H1 (cell line): ENCODE data around the gene CEP72. TPM values are rescaled to one million over a fixed set of nuclear protein-coding genes. Genes with fewer than 3 reads are reported as not detected.
A peak's percentile ranks its signal among the peaks of the same experiment; 100 is the strongest.

Source experiments
- CTCF ChIA-PET: fragments of 300-600 bp; sonication (Branson Sonifier 250); formaldehyde crosslinking; loops from one replicate; lab custom pipeline; 2021; ENCODE audit not compliant: partially characterized antibody; lab: Charles Lee
- POLR2A ChIA-PET: fragments of 300-600 bp; sonication (Branson Sonifier 250); formaldehyde crosslinking; loops from one replicate; lab custom pipeline; 2021; ENCODE audit warnings: inconsistent platforms; ENCODE audit not compliant: partially characterized antibody; lab: Charles Lee
- DNase-seq, 2 experiments: peaks; one replicate each; pipeline versions ENCODE4 v3.0.0 to v3.0.0-alpha.2; 2010 to 2022; ENCODE audit warnings: low spot score in 2 of 2, low read depth in 1 of 2, mixed read lengths in 1 of 2
- FAIRE-seq: peaks from 2 replicates; lab custom pipeline; 2011; peaks lifted over from hg19 to GRCh38; lab: Jason Lieb, UNC
- H2AFZ ChIP-seq: 2 replicates; pipeline ENCODE4 v1.8.1; 2012; ENCODE audit warnings: low read length, inconsistent platforms
- H2AK5ac ChIP-seq: 2 replicates; pipeline ENCODE4 v1.6.1; 2013; ENCODE audit warnings: low read depth, low read length
- H2BK120ac ChIP-seq: replicated peaks from 2 replicates; pipeline ENCODE3; 2013; ENCODE audit warnings: low read depth, low read length, inconsistent platforms
- H2BK12ac ChIP-seq: 2 replicates; pipeline ENCODE4 v1.6.1; 2013; ENCODE audit warnings: low read depth, low read length
- H2BK15ac ChIP-seq: 2 replicates; pipeline ENCODE4 v1.6.1; 2013; ENCODE audit warnings: low read length
- H2BK20ac ChIP-seq: 2 replicates; pipeline ENCODE4 v1.6.1; 2013; ENCODE audit warnings: low read length
- H2BK5ac ChIP-seq: 2 replicates; pipeline ENCODE4 v1.6.1; 2013; ENCODE audit warnings: low read depth, low read length
- H3K14ac ChIP-seq: 2 replicates; pipeline ENCODE4 v1.6.1; 2013; ENCODE audit warnings: inconsistent platforms; ENCODE audit not compliant: insufficient read length
- H3K18ac ChIP-seq: 2 replicates; pipeline ENCODE4 v1.6.1; 2013; ENCODE audit warnings: low read length; ENCODE audit errors: extremely low read depth
- H3K23ac ChIP-seq: 2 replicates; pipeline ENCODE4 v1.6.1; 2013; ENCODE audit warnings: inconsistent platforms; ENCODE audit not compliant: insufficient read length
- H3K23me2 ChIP-seq: 2 replicates; pipeline ENCODE4 v1.6.1; 2013; ENCODE audit warnings: low read depth, low read length
- H3K27ac ChIP-seq: 2 replicates; pipeline ENCODE4 v1.6.1; 2011; ENCODE audit warnings: low read depth, low read length, inconsistent platforms
- H3K27me3 ChIP-seq, 4 experiments: replicated peaks in 1 of 4; 1 replicate in 1 of 4; 2 replicates in 3 of 4; pipeline versions ENCODE4 v1.6.1 to v1.8.1; 2011 to 2013; ENCODE audit warnings: low read length in 3 of 4, mild to moderate bottlenecking in 3 of 4, inconsistent platforms in 2 of 4, mixed read lengths in 2 of 4, moderate library complexity in 1 of 4; ENCODE audit not compliant: control insufficient read depth in 3 of 4, insufficient read depth in 3 of 4; ENCODE audit errors: extremely low read depth in 1 of 4
- H3K36me3 ChIP-seq, 4 experiments: 2 replicates each; pipeline versions ENCODE4 v1.6.1 to v1.8.1; 2011 to 2013; ENCODE audit warnings: mild to moderate bottlenecking in 4 of 4, low read length in 3 of 4, moderate library complexity in 2 of 4, control low read depth in 1 of 4, inconsistent platforms in 1 of 4; ENCODE audit not compliant: insufficient read depth in 4 of 4, control insufficient read depth in 2 of 4
- H3K4ac ChIP-seq: replicated peaks from 2 replicates; pipeline ENCODE3; 2013; ENCODE audit warnings: low read length, low read depth, mixed read lengths, inconsistent platforms; ENCODE audit not compliant: insufficient read length
- H3K4me1 ChIP-seq, 4 experiments: replicated peaks in 1 of 4; 1 replicate in 1 of 4; 2 replicates in 3 of 4; pipeline versions ENCODE4 v1.6.1 to v1.8.1; 2011 to 2013; ENCODE audit warnings: low read length in 3 of 4, inconsistent platforms in 2 of 4, mixed read lengths in 1 of 4; ENCODE audit not compliant: insufficient read depth in 4 of 4, control insufficient read depth in 3 of 4
- H3K4me2 ChIP-seq, 2 experiments: 2 replicates each; pipeline versions ENCODE4 v1.6.1 to v1.8.1; 2011 to 2013; ENCODE audit warnings: low read depth in 2 of 2, low read length in 2 of 2, control low read depth in 1 of 2, inconsistent platforms in 1 of 2, mild to moderate bottlenecking in 1 of 2; ENCODE audit not compliant: insufficient read depth in 1 of 2
- H3K4me3 ChIP-seq, 4 experiments: fragments of 200-600, 300-600 bp in 1 of 4; sonication (generic), shearing (Covaris generic), sonication (Bioruptor Twin) in 1 of 4; 2 replicates each; pipeline versions ENCODE4 v1.5.1 to v1.8.1; 2011 to 2016; ENCODE audit warnings: low read length in 4 of 4, low read depth in 3 of 4, control low read depth in 2 of 4, inconsistent platforms in 2 of 4, mild to moderate bottlenecking in 2 of 4, mixed read lengths in 1 of 4, moderate library complexity in 1 of 4; ENCODE audit not compliant: insufficient read depth in 2 of 4; ENCODE audit errors: extremely low read depth in 1 of 4
- H3K56ac ChIP-seq: replicated peaks from 2 replicates; pipeline ENCODE3; 2013; ENCODE audit warnings: low read depth, mild to moderate bottlenecking, mixed read lengths, low read length, inconsistent platforms; ENCODE audit not compliant: insufficient read length
- H3K79me1 ChIP-seq: 2 replicates; pipeline ENCODE4 v1.6.1; 2013; ENCODE audit warnings: low read depth, low read length, control low read depth
- H3K79me2 ChIP-seq, 2 experiments: 2 replicates each; pipeline versions ENCODE4 v1.6.1 to v1.8.1; 2012 to 2013; ENCODE audit warnings: low read length in 2 of 2, mild to moderate bottlenecking in 2 of 2, inconsistent platforms in 1 of 2; ENCODE audit not compliant: insufficient read depth in 2 of 2, control insufficient read depth in 1 of 2
- H3K9ac ChIP-seq, 4 experiments: replicated peaks in 1 of 4; 1 replicate in 1 of 4; 2 replicates in 3 of 4; pipeline versions ENCODE4 v1.6.1 to v1.8.1; 2011 to 2013; ENCODE audit warnings: low read depth in 3 of 4, low read length in 3 of 4, control low read depth in 2 of 4, mild to moderate bottlenecking in 2 of 4, moderate library complexity in 2 of 4, inconsistent platforms in 1 of 4; ENCODE audit errors: extremely low read depth in 1 of 4
- H3K9me3 ChIP-seq, 2 experiments: 2 replicates each; pipeline versions ENCODE4 v1.6.1 to v1.8.1; 2012 to 2013; ENCODE audit warnings: mild to moderate bottlenecking in 2 of 2, moderate library complexity in 2 of 2, control low read depth in 1 of 2, inconsistent platforms in 1 of 2, low read depth in 1 of 2, low read length in 1 of 2, mixed read lengths in 1 of 2; ENCODE audit not compliant: insufficient read depth in 2 of 2
- H4K20me1 ChIP-seq, 2 experiments: replicated peaks in 1 of 2; 2 replicates each; pipeline versions ENCODE3 to v1.8.1; 2011 to 2013; ENCODE audit warnings: inconsistent platforms in 2 of 2, low read length in 2 of 2, mild to moderate bottlenecking in 1 of 2; ENCODE audit not compliant: insufficient read depth in 2 of 2, control insufficient read depth in 1 of 2
- H4K5ac ChIP-seq: 2 replicates; pipeline ENCODE4 v1.6.1; 2013; ENCODE audit warnings: low read length, low read depth, mixed read lengths, inconsistent platforms; ENCODE audit not compliant: insufficient read length
- H4K8ac ChIP-seq: 2 replicates; pipeline ENCODE4 v1.8.0; 2013; ENCODE audit warnings: mild to moderate bottlenecking, moderate library complexity, low read length, inconsistent platforms; ENCODE audit not compliant: insufficient read depth; ENCODE audit errors: extremely low read depth
- H4K91ac ChIP-seq: replicated peaks from 2 replicates; pipeline ENCODE3; 2013; ENCODE audit warnings: low read length, mixed read lengths, inconsistent platforms; ENCODE audit not compliant: insufficient read length
- EZH2 ChIP-seq: fragments of 200-600 bp; sonication (generic); IDR thresholded peaks from 2 replicates; pipeline ENCODE4 v1.7.1; 2012; ENCODE audit warnings: low read depth, mild to moderate bottlenecking, moderate library complexity, low read length, inconsistent platforms; ENCODE audit not compliant: severe bottlenecking
- KDM4A ChIP-seq: IDR thresholded peaks from one replicate; pipeline ENCODE4 v1.7.1; 2012; ENCODE audit warnings: low read depth, mild to moderate bottlenecking, moderate library complexity, low read length, inconsistent platforms; ENCODE audit not compliant: severe bottlenecking
- RNF2 ChIP-seq: fragments of 200-900, 300-1000 bp; sonication (generic); IDR thresholded peaks from 2 replicates; pipeline ENCODE4 v1.7.1; 2016; ENCODE audit warnings: borderline replicate concordance, low read depth, mild to moderate bottlenecking, antibody characterized with exemption, low read length; ENCODE audit not compliant: poor library complexity, severe bottlenecking; ENCODE audit errors: missing control alignments
- SP2 ChIP-seq: IDR thresholded peaks from 2 replicates; pipeline ENCODE4 v1.6.1; 2012; ENCODE audit warnings: mild to moderate bottlenecking, low read length, inconsistent platforms
- TBP ChIP-seq: IDR thresholded peaks from 2 replicates; pipeline ENCODE4 v1.6.1; 2011; ENCODE audit warnings: low read depth, low read length, improper control_type of control experiment
- TEAD4 ChIP-seq: IDR thresholded peaks from 2 replicates; pipeline ENCODE4 v1.6.1; 2012; ENCODE audit warnings: low read depth, low read length, inconsistent platforms, mixed read lengths
- WGBS, 2 experiments: shearing (Covaris generic) in 1 of 2; methylation state at CpG; one replicate each; pipeline versions ENCODE4 v1.1.6 to v1.1.7; 2013 to 2015; ENCODE audit warnings: low lambda C conversion rate in 2 of 2, mixed read lengths in 2 of 2, inconsistent platforms in 1 of 2, low coverage in 1 of 2, missing lambda C conversion rate in 1 of 2; ENCODE audit not compliant: insufficient replicate concordance in 2 of 2, insufficient coverage in 1 of 2, insufficient read length in 1 of 2; ENCODE audit errors: extremely low coverage in 1 of 2, missing lambda C conversion rate in 1 of 2; 5-methylcytosine and 5-hydroxymethylcytosine counted together
- polyA plus RNA-seq, 7 experiments: library from polyadenylated mRNA; depleted of rRNA in 3 of 7; stranded (reverse) in 5 of 7; unstranded in 2 of 7; fragments of >200 nt in 5 of 7; fragments of 200-250 nt in 2 of 7; gene quantifications; 1 replicate in 5 of 7; 2 replicates in 1 of 7; 4 replicates in 1 of 7; pipeline versions ENCODE4 v1.2.1 to v1.2.3, GENCODE V29; 2011 to 2013; ENCODE audit warnings: missing spikeins in 2 of 7, mixed read lengths in 2 of 7
- total RNA-seq: library from RNA; stranded (reverse); fragmentation: NEBNext Ultra II Directional; extraction: Animal tissue kit (Norgen Biotek cat#: 25700); gene quantifications from 2 replicates; pipeline ENCODE4 v1.2.1, GENCODE V29; 2021
- TF ChIP-seq, protein P1 (sequence below): IDR thresholded peaks from 2 replicates; pipeline ENCODE4 v1.6.1; 2012; ENCODE audit warnings: low read length, inconsistent platforms
- TF ChIP-seq, protein P2 (sequence below): IDR thresholded peaks from 2 replicates; pipeline ENCODE4 v1.6.1; 2011; ENCODE audit warnings: low read length, improper control_type of control experiment

The CEP72 gene
- total and polyA plus RNA-seq, 2 of the 8 experiments (the other 6 are each of a cell fraction or from before 2014, with no cell fraction given), result 13.1 to 19.6 TPM

GRCh38 chr5:675871-676698 lies 63.9 kb downstream of the CEP72 start:
- peak in 1 of 2 experiments; percentile 49 for DNase-seq
- no peak overlapping the region for H3K14ac ChIP-seq
- H4K20me1 ChIP-seq, result peaks cover 7 to 14% of the 10 kb centered on the region in 2 experiments
- H2AFZ ChIP-seq, result no peak overlapping the region
- H2BK120ac ChIP-seq, result no peak overlapping the region
- H4K5ac ChIP-seq, result no peak overlapping the region
- no peak overlapping the region for H3K18ac ChIP-seq
- H3K79me2 ChIP-seq, result no peaks in the 10 kb centered on the region
- H2BK5ac ChIP-seq, result no peak overlapping the region
- no peaks in the 10 kb centered on the region for H3K9me3 ChIP-seq
- H2BK12ac ChIP-seq, result no peak overlapping the region
- no peak for FAIRE-seq
- CTCF ChIA-PET, result interaction anchor here (1.4 kb wide), 1 partner anchor 101 kb away, joined by 3 read pairs; no protein-coding TSS in a partner anchor
- no peak overlapping the region for H2BK20ac ChIP-seq
- no peak overlapping the region for H3K4me2 ChIP-seq
- no peak overlapping the region for H3K27ac ChIP-seq
- peaks cover 0 to 14% (median 6%) of the 10 kb centered on the region in 4 experiments; a peak in 3 of 7 replicates for H3K27me3 ChIP-seq
- H3K4ac ChIP-seq, result no peak overlapping the region
- 94% methylated on average over 33 of the region's 36 CpGs; no CpG with 5 or more reads in 1 of the 2 experiments for WGBS, 2 experiments
- H2BK15ac ChIP-seq, result no peak overlapping the region
- no peak overlapping the region for H3K56ac ChIP-seq
- 0 out of 7 replicates have a peak overlapping the region, but pooled peaks of 1 of the 4 experiments have one; percentile 5 for H3K9ac ChIP-seq
- H3K4me1 ChIP-seq, result peaks cover 0 to 12% (median 10%) of the 10 kb centered on the region in 4 experiments; a peak in 5 of 7 replicates
- no peaks in the 10 kb centered on the region for H3K36me3 ChIP-seq
- no peaks in the 10 kb centered on the region for H3K23me2 ChIP-seq
- H4K8ac ChIP-seq, result no peak overlapping the region; the same call in 1 of the 2 replicates
- no peaks in the 10 kb centered on the region for H3K79me1 ChIP-seq
- no peak overlapping the region for H3K4me3 ChIP-seq
- POLR2A ChIA-PET, result interaction anchor here (1.1 kb wide), 1 partner anchor 10 kb away, joined by 6 read pairs; no protein-coding TSS in a partner anchor
- H3K23ac ChIP-seq, result no peak overlapping the region
- H2AK5ac ChIP-seq, result no peak overlapping the region; the same call in 1 of the 2 replicates
- H4K91ac ChIP-seq, result no peak overlapping the region
- TF ChIP-seq TBP, result no peak
- no peak for TF ChIP-seq RNF2
- TF ChIP-seq, protein P1, sequence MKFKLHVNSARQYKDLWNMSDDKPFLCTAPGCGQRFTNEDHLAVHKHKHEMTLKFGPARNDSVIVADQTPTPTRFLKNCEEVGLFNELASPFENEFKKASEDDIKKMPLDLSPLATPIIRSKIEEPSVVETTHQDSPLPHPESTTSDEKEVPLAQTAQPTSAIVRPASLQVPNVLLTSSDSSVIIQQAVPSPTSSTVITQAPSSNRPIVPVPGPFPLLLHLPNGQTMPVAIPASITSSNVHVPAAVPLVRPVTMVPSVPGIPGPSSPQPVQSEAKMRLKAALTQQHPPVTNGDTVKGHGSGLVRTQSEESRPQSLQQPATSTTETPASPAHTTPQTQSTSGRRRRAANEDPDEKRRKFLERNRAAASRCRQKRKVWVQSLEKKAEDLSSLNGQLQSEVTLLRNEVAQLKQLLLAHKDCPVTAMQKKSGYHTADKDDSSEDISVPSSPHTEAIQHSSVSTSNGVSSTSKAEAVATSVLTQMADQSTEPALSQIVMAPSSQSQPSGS, result no peak
- TF ChIP-seq EZH2, result no peak
- TF ChIP-seq SP2, result no peak
- TF ChIP-seq TEAD4, result no peak
- TF ChIP-seq, protein P2, sequence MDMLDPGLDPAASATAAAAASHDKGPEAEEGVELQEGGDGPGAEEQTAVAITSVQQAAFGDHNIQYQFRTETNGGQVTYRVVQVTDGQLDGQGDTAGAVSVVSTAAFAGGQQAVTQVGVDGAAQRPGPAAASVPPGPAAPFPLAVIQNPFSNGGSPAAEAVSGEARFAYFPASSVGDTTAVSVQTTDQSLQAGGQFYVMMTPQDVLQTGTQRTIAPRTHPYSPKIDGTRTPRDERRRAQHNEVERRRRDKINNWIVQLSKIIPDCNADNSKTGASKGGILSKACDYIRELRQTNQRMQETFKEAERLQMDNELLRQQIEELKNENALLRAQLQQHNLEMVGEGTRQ, result no peak
- no peak for TF ChIP-seq KDM4A
